ENCODE data around the gene CEACAM1. TPM values are rescaled to one million over a fixed set of nuclear protein-coding genes. Genes with fewer than 3 reads are reported as not detected.
"Not testable (repeated sequence)": the region's sequence is repeated elsewhere in the genome, so short reads cannot be mapped to it uniquely, and the experiment has no call there.

Gene CEACAM1
- total RNA-seq, 1 donor: not detected

DNA sequence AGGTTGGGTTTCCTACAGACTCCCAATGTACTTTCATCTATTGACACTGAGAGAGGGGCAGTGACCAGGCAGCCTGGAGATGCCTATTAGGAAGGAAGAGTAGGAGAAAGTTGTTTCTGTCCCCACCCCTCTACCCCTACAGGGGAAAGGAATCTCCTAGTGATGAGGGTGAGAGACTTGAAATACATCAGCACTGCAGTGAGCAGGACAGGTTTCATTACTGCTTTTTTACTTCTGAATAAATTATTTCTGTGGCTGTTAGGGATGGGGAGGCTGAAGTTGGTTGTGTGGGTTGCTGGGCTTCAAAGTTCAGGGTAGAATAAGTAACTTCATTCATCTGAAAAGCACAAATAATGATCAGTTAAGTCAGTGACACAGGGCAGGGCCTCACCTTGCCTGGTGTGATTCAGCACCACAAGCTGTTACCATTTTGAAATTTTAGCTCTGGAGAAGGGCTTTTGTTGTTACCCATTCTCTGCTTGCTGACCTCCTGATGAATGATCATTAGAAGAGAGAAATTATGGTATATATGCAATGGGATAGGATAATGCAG, 19.3 kb downstream of the CEACAM1 start:
- Histone ChIP-seq H3K4me1 (ENCODE audit: insufficient read depth, low read length) (no peaks in the 10 kb centered on the region), H3K4me3 (ENCODE audit: insufficient read depth, low read length) (no peak overlapping the region), H3K9me3 (ENCODE audit: low read depth, low read length) (no peaks in the 10 kb centered on the region), H3K27ac (ENCODE audit: low read depth, low read length) (no peak overlapping the region), H3K4me2 (ENCODE audit: insufficient read depth, low read length) (no peak overlapping the region), H3K36me3 (ENCODE audit: insufficient read depth, low read length) (no peaks in the 10 kb centered on the region), H4K20me1 (ENCODE audit: insufficient read depth, low read length) (no peaks in the 10 kb centered on the region), H3K27me3 (ENCODE audit: insufficient read depth, low read length) (peaks cover 27% of the 10 kb centered on the region), H3K79me2 (ENCODE audit: insufficient read depth, low read length) (no peaks in the 10 kb centered on the region), H2AFZ (ENCODE audit: low read length) (no peak overlapping the region)
- DNase-seq (ENCODE audit: insufficient read length, low spot score, missing footprints): no peak
- TF ChIP-seq, protein P1, sequence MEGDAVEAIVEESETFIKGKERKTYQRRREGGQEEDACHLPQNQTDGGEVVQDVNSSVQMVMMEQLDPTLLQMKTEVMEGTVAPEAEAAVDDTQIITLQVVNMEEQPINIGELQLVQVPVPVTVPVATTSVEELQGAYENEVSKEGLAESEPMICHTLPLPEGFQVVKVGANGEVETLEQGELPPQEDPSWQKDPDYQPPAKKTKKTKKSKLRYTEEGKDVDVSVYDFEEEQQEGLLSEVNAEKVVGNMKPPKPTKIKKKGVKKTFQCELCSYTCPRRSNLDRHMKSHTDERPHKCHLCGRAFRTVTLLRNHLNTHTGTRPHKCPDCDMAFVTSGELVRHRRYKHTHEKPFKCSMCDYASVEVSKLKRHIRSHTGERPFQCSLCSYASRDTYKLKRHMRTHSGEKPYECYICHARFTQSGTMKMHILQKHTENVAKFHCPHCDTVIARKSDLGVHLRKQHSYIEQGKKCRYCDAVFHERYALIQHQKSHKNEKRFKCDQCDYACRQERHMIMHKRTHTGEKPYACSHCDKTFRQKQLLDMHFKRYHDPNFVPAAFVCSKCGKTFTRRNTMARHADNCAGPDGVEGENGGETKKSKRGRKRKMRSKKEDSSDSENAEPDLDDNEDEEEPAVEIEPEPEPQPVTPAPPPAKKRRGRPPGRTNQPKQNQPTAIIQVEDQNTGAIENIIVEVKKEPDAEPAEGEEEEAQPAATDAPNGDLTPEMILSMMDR (IDR thresholded peaks at IDR 0.05; ENCODE audit: extremely low read depth, low read depth, low read length): no peak

DNA sequence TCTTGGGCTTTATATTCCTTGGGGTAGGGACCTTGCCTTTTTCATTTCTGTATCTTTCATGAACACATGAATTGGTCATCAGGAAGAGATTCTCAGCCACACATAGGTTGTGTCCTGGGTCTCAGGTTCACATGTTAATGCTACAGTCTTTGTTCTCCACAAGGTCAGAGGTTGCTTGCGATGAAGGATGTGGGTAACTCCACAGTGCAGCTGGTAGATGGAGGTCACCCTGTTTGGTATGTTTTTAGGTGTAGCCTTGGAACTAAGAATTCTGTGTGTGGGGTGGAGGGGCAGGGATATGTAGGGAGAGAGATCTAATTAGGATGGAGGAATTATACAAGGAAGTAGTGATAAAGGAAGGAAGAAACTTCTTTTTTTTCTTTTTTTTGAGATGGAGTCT, 23.2 kb downstream of the CEACAM1 start:
- Histone ChIP-seq H3K4me3 (ENCODE audit: insufficient read depth, low read length) (no peak overlapping the region), H3K4me2 (ENCODE audit: insufficient read depth, low read length) (no peak overlapping the region), H3K9me3 (ENCODE audit: low read depth, low read length) (no peaks in the 10 kb centered on the region), H3K79me2 (ENCODE audit: insufficient read depth, low read length) (no peaks in the 10 kb centered on the region), H3K36me3 (ENCODE audit: insufficient read depth, low read length) (no peaks in the 10 kb centered on the region), H2AFZ (ENCODE audit: low read length) (no peak overlapping the region), H4K20me1 (ENCODE audit: insufficient read depth, low read length) (no peaks in the 10 kb centered on the region), H3K27me3 (ENCODE audit: insufficient read depth, low read length) (peaks cover 27% of the 10 kb centered on the region), H3K27ac (ENCODE audit: low read depth, low read length) (no peak overlapping the region), H3K4me1 (ENCODE audit: insufficient read depth, low read length) (no peaks in the 10 kb centered on the region)
- TF ChIP-seq, protein P1 (IDR thresholded peaks at IDR 0.05; ENCODE audit: extremely low read depth, low read depth, low read length): no peak
- DNase-seq (ENCODE audit: insufficient read length, low spot score, missing footprints): no peak

DNA sequence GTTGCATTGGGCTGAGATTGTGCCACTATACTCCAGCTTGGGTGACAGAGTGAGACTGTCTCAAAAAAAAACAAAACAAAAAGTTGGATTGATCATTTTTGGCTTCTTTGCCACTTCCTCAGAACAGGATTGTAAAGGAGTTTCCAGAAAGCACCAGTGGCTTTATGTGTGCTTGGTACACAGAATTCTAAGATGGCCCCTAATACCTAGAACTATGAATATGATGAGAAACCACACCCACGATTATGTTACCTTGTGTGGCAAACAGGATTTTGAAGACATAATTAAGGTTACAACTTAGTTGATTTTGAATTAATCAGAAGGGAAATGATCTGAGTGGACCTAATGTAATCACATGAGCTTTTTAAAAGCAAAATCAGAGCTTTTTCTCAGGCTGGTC, 26.5 kb downstream of the CEACAM1 start:
- H2AFZ ChIP-seq (ENCODE audit: low read length): no peak overlapping the region
- H3K27me3 ChIP-seq (ENCODE audit: insufficient read depth, low read length): peaks cover 26% of the 10 kb centered on the region
- no peaks in the 10 kb centered on the region for H3K9me3 ChIP-seq (ENCODE audit: low read depth, low read length)
- no peak overlapping the region for H3K4me3 ChIP-seq (ENCODE audit: insufficient read depth, low read length)
- DNase-seq (ENCODE audit: insufficient read length, low spot score, missing footprints): no peak
- TF ChIP-seq, protein P1 (IDR thresholded peaks at IDR 0.05; ENCODE audit: extremely low read depth, low read depth, low read length): no peak
- no peak overlapping the region for H3K4me2 ChIP-seq (ENCODE audit: insufficient read depth, low read length)
- H3K4me1 ChIP-seq (ENCODE audit: insufficient read depth, low read length): no peaks in the 10 kb centered on the region
- no peaks in the 10 kb centered on the region for H3K79me2 ChIP-seq (ENCODE audit: insufficient read depth, low read length)
- no peak overlapping the region for H3K27ac ChIP-seq (ENCODE audit: low read depth, low read length)
- H3K36me3 ChIP-seq (ENCODE audit: insufficient read depth, low read length): no peaks in the 10 kb centered on the region
- no peaks in the 10 kb centered on the region for H4K20me1 ChIP-seq (ENCODE audit: insufficient read depth, low read length)

DNA sequence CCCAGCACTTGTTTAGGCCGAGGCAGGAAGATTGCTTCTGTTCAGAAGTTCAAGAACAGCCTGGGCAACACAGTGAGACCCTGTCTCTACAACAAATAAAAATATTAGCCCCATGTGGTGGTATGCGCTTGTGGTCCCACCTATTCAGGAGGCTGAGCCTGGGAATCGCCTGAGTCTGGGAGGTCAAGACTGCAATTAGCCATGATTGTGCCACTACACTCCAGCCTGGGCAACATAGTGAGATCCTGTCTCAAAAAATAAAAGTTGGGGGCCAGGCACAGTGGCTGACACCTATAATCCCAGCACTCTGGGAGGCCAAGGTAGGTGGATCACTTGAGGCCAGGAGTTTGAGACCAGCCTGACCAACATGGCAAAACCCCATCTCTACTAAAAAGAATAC, 27.0 kb downstream of the CEACAM1 start:
- H3K27me3 ChIP-seq (ENCODE audit: insufficient read depth, low read length): peaks cover 23% of the 10 kb centered on the region
- DNase-seq (ENCODE audit: insufficient read length, low spot score, missing footprints); H2AFZ ChIP-seq (ENCODE audit: low read length); H3K79me2 ChIP-seq (ENCODE audit: insufficient read depth, low read length); H3K4me1 ChIP-seq (ENCODE audit: insufficient read depth, low read length); H3K4me2 ChIP-seq (ENCODE audit: insufficient read depth, low read length); H3K9me3 ChIP-seq (ENCODE audit: low read depth, low read length); H4K20me1 ChIP-seq (ENCODE audit: insufficient read depth, low read length); H3K36me3 ChIP-seq (ENCODE audit: insufficient read depth, low read length); H3K4me3 ChIP-seq (ENCODE audit: insufficient read depth, low read length); H3K27ac ChIP-seq (ENCODE audit: low read depth, low read length): not testable (repeated sequence)
